Stimulated activated CD4-positive, alpha-beta T cell treated with anti-CD3 and anti-CD28 coated beads, Interleukin-12 subunit alpha, Interleukin-12 subunit beta, amount 100 ng/mL, for 4 hours (primary cell): Measurements from ENCODE around the gene TEAD3.
A peak's percentile ranks its signal among the peaks of the same experiment; 100 is the strongest.
"Not testable (repeated sequence)": the region's sequence is repeated elsewhere in the genome, so short reads cannot be mapped to it uniquely, and the experiment has no call there.

Source experiments
- DNase-seq: peaks from one replicate; pipeline ENCODE4 v3.0.0-alpha.2; 2020

The TEAD3 gene

GRCh38 chr6:35496841-35497570 lies at the start of gene TEAD3:
Gene TEAD3, minus strand, starts transcription at chr6:35497079.
- DNase-seq: peak; percentile 58

- no peak for DNase-seq
These were observed 48.0 kb upstream of the TEAD3 start for GRCh38 chr6:35544769-35545361.

GRCh38 chr6:35543459-35544193 lies 46.7 kb upstream of the TEAD3 start:
- no peak for DNase-seq

DNA sequence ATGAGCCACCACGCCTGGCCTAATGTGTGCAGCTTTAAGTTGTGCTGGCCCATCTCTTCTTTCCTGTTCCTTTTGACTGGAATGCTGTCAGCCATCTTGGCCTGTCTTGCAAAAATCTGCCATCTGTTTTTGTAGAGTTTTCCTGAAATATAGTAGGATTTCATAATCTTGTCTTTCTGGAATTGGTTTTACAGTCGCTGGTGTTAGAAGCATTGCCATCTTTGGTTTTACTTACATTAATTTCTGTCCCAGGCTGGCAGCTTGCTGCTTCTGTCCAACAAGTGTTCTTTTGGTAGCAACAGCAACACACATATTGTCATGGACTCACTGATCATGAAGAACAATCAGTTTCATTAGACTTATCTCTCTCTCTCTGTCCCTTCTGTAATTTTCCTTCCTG lies 45.0 kb upstream of the TEAD3 start:
- DNase-seq: no peak

DNA sequence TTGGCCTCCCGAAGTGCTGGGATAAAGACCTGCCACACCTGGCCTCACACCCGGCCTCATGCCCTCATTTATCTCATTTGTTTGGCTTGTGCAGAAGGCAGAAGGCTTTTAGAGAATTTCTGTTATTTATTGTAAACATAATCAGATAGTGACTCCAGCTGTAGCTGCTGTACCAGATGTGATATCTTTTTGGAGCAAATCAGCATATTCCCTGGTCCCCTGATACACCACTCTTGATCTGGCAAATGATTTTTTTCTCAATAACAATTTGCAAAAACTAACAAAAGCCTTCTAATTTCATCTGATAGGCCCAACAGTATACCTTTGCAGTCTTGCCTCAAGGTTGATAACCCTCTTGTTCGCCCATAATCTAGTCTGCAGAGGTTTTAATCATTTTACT lies 42.3 kb upstream of the TEAD3 start:
- DNase-seq: no peak

- DNase-seq: not testable (repeated sequence)
These were observed 39.0 kb upstream of the TEAD3 start for GRCh38 chr6:35535847-35536246.

DNA sequence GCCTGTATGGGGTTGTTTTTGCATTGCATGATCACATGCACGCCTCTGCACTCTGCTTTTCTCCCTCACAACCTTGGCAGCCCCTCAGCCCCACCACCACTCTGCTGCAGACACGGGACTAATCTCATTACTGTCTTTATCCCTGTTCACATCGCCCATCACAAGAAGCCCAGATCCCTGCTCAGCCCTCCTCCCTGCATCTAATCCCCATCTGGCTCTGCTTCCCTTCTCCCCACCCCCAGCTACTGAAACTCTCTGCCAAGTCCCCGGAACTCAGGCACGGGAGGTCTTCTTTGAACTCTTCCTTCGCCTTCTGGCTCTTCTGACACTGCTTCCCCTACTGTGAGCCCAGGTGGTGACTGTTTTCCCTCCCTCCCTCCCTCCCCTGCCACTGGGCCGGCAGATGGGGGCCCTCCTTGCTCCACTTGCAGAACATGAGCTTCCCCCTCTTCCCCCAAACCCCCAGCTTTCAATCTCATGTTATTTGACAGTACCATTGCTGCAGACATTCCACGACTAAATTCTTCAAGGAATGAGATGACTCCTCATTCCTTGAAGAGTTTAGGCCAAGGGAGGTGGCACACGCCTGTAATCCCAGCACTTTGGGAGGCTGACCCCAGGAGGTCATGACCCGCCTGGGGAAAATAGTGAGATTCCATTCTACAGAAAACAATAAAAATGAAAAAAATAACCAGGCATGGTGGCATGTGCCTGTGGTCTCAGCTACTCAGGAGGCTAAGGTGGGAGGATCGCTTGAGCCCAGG lies 37.7 kb upstream of the TEAD3 start:
- DNase-seq: no peak

DNA sequence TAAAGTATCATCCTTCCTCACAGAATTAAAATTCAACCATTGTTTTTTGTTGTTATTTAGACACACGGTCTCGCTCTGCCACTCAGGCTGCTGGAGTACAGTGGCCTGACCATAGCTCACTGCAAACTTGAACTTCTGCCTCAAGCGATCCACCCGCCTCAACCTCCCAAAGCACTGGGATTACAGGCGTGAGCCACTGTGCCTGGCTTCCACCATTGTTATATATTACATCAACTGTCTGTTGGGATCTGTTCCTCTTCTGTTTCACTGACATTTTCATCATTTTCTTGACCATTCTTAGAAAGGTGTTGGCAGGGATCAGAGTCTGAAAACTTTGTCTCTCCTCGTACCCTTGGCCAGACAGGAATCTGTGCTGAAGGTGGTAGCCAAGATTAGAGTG lies 37.1 kb upstream of the TEAD3 start:
- DNase-seq: no peak

DNA sequence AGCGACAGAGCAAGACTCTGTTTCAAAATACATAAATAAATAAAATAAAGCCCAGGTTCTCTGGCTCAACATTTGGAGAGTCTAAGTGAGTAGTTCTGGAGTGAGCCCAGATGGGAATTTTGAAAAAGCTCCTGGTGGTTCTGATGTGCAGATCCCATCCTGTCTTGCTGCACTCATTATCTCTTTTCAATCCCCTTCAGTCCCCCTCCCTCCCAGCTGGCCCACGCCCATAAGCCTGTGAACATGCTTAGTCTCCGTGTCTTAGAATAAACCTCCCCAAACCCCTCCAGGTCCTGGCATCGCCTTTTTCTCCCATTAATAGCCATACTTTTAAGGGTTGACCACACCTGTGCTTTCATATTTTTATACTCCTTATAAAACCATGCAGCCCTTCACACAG lies 35.2 kb upstream of the TEAD3 start:
- no peak for DNase-seq

- DNase-seq: no peak
These were observed 27.6 kb upstream of the TEAD3 start for GRCh38 chr6:35524380-35525020.

DNA sequence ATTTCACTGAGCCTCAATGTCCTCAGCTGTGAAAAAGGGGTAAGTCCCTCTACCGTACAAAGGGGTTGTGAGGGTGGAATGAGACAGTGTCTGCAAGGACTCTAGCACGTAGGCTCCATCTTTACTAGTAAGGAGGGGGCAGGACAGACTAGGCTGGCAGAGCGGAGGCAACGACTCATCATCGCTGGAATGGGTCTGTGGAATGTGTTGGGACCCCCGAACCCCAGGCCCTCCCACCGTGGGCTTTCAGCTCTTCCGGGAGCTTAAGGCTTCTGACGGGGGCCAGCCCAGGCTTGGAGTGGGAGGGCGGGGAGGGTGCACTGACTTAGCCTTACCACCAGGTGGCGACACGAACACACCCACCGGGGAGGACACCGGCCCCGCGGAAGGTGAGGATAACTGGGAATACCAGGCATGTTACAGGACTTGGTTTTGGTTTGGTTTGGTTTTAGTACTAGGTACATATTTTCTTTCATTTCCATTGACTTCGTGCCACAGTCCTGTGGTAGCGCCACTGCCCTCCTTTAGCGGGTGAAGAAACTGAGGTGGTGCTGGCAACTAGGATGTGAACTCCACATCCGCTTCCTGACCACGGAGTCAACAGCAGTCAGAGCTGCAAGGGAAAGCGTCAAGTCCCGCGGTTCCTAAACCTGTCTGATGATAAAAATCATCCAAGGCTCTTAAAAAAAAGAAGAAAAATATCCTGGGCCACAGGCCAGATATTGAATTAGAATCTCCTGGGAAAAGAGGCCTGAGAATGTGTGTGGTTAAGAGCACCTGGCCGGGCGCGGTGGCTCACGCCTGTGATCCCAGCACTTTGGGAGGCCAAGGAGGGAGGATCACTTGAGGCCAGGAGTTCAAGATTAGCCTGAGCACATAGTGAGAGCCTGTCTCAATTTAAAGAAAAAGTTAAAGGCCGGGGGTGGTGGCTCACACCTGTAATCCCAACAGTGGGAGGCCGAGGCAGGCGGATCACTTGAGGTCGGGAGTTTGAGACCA lies 26.1 kb upstream of the TEAD3 start:
- peak; percentile 76 for DNase-seq

DNA sequence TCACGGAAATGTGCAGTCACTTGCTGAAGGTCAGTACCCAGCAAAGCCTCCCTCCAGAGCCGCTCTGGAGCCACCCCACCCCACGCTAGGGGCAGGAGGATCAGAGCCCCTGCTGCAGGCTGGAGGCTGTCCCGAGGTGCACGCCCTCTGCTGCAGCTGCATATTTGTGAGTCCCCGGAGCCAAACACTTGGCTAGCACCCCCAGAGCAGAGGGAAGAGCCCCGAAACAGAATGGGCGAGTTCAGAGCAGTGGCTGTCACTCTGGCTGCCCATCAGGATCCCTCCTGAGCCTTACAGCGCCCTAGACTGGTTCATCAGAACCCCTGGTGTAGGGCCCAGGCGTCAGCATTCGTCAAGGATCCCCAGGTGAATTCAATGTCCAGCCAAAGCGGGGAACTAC lies 25.3 kb upstream of the TEAD3 start:
- DNase-seq: no peak

- no peak for DNase-seq
These were observed 24.4 kb upstream of the TEAD3 start for GRCh38 chr6:35521235-35521634.

DNA sequence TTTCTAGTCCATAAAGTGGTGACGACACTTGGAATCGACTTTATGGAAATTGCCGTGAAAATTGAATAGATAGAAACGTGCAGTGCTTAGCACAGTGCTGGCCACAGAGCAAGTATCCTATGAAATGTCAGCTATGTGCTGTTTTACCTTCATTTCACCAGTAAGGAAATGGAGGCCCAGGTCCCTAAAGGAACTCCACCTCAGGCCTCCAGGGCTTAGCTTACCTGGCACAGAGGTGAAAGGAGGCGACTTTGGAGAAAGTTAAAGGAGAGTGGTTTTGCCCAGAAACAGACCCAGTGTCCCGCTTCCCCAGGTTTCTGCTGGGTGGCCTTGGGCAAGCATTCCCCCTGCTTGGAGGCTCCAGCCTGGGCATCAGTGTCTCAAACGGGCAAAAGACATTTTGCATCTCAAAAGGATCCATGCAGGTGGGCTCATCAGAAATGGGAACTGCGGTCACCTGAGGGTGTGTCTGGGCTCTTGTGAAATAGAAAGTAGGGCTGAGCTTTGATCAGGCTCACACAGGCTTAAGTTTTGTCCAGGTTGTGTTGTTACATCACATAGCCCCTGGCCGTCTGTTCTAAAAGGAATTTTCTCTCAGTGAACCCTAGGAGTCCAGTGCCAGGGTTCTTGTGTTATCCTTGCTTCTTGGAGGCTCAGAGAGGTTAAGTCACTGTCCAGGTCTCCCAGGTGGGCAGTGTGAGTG lies 22.6 kb upstream of the TEAD3 start:
- no peak for DNase-seq

DNA sequence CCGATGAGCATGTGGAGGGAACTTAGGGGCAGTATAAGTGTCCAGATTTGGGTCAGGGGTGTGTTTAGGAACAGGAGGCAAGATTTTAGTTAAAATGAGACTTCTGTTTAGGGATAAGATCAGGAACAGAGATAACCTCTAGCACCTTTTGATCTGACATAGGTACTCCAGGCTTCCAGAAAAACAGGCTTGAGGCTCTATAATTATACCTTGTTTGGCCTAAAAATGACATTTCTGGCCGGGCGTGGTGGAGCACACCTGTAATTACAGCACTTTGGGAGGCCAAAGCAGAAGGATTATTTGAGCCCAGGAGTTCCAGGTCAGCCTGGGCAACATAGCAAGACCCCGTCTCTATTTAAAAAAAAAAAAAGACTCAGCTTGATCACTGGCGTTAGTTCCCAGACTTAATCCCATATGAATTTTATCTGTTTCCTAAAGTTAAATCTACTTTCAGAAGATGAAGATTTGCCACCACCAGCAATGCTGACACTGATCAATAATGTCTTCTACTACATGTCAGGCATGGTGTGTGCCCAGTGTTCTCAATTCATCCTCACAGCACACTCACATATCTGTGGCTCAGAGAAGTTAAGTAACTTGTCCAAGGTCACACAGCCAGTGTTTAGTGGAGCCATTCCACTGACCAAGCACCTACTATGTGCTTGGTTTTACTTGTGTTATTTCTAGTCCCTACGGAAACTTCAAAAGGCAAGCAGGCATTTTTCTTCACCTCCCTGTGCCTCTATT lies 21.9 kb upstream of the TEAD3 start:
- no peak for DNase-seq

DNA sequence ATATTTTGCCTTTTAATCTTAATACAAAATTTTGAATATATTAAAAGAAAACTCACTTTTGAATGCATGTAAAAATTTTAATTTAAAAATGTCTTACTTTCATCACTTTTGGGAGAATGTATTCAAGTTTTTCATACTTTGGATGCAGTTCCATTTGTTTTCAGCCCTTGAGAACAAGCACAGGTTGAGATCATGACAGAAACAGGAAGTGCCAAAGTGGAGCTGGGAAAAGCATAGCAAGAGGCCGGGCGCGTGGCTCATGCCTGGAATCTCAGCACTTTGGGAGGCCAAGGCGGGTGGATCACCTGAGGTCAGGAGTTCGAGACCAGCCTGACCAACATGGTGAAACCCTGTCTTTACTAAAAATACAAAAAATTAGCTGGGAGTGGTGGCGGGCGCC lies 21.1 kb upstream of the TEAD3 start:
- not testable (repeated sequence) for DNase-seq

- DNase-seq: no peak
These were observed 19.8 kb upstream of the TEAD3 start for GRCh38 chr6:35516712-35517111.

DNA sequence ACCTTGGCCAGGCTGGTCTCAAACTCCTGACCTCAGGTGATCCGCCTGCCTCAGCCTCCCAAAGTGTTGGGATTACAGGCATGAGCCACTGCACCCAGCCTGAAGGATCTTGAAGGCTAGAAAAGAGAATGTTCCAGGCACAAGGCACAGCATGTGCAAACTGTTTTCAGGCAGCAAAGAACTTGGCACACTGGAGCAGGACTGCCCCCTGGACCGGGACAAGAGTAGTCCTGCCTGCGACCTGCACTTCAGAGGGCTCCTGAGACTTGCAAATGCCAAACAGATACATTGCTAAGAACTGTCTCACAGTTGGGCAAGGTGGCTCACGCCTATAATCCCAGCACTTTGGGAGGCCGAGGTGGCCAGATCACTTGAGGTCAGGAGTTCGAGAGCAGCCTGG lies 19.1 kb upstream of the TEAD3 start:
- not testable (repeated sequence) for DNase-seq

DNA sequence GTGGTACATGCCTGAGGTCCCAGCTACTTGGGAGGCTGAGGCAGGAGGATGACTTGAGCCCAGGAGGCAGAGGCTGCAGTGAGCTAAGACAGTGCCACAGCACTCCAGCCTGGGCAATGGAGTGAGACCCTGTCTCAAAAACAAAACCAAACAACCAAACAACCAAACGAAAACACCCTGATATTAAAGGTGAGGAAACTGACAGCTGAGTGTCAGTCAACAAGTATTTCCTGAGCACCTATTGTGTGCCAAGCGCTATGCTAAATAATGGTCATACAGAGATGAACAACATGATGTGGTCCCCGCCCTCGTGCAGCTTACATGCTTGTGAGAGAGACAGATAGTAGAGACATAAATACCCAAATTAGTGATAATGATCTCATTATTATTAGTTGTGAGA lies 17.7 kb upstream of the TEAD3 start:
- no peak for DNase-seq

DNA sequence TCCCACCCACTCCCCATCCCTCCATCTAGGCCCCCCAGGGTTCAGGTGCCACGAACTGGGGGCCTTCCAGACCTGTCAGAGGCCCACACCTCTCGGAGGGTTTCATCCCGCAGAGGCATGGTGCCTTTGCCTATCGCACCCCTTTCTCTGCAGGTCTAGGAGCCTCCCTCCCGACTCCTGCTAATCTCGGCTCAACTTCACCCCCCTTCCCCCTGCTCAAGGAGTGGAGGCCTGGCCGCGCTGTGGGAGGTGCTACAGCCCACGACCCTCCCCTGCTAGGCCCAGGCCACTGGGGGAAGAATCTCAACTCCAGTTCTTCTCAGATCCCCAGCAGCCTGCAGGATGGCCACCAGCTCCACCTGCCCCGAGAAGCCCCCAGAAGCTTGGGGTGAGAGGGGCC lies 15.9 kb upstream of the TEAD3 start, which contains the start of gene TULP1:
Gene TULP1, minus strand, starts transcription at position 157 of the 400 bp plus-strand sequence. Its CDS starts 38 bp downstream, at position 119.
- DNase-seq: no peak
